Nephron progenitor cell (in vitro differentiated cells): Measurements from ENCODE around the gene ZFR.
"Not testable (repeated sequence)": the region's sequence is repeated elsewhere in the genome, so short reads cannot be mapped to it uniquely, and the experiment has no call there.

Source experiments
- DNase-seq: peaks from one replicate; pipeline ENCODE4 v3.0.0; 2021
- H3K27ac Mint-ChIP-seq: 2 replicates; pipeline ENCODE4 v1.8.0; 2021; ENCODE audit warnings: mild to moderate bottlenecking, moderate library complexity, mixed read lengths
- H3K27me3 Mint-ChIP-seq: 2 replicates; pipeline ENCODE4 v1.8.0; 2021; ENCODE audit warnings: mild to moderate bottlenecking, low read depth, mixed read lengths; ENCODE audit not compliant: poor library complexity
- H3K36me3 Mint-ChIP-seq: 2 replicates; pipeline ENCODE4 v1.8.0; 2021; ENCODE audit warnings: low read depth, mixed read lengths
- H3K4me1 Mint-ChIP-seq: 2 replicates; pipeline ENCODE4 v1.8.0; 2021; ENCODE audit warnings: mixed read lengths
- H3K4me3 Mint-ChIP-seq: 2 replicates; pipeline ENCODE4 v1.8.0; 2021; ENCODE audit warnings: mild to moderate bottlenecking, moderate library complexity, mixed read lengths
- H3K9me3 Mint-ChIP-seq: 2 replicates; pipeline ENCODE4 v1.8.0; 2021; ENCODE audit warnings: mild to moderate bottlenecking, moderate library complexity, mixed read lengths
- CTCF ChIP-seq: fragments of 200-600 bp; sonication (generic); IDR thresholded peaks from 2 replicates; pipeline ENCODE4 v1.5.0; 2021; ENCODE audit warnings: antibody characterized with exemption

The ZFR gene

GRCh38 chr5:32314658-32315057, 129.9 kb downstream of the ZFR start:
- no peak overlapping the region for H3K27ac Mint-ChIP-seq
- H3K9me3 Mint-ChIP-seq: no peaks in the 10 kb centered on the region
- peaks cover 22% of the 10 kb centered on the region for H3K27me3 Mint-ChIP-seq
- H3K4me3 Mint-ChIP-seq: peak overlapping the region; percentile 74
- no peak for DNase-seq
- peaks cover 11% of the 10 kb centered on the region for H3K4me1 Mint-ChIP-seq
- H3K36me3 Mint-ChIP-seq: peaks cover 12% of the 10 kb centered on the region
- TF ChIP-seq CTCF: no peak

DNA sequence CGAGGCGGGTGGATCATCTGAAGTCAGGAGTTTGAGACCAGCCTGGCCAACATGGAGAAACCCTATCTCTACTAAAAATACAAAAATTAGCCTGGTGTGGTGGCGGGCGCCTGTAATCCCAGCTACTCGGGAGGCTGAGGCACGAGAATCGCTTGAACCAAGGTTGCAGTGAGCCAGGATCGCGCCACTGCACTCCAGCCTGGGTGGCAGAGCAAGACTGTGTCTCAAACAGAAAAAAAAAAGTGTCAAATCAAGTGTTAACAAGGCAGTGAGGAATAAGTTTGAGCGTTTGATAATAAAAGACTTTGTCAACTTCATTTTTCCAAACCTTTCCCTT, 130.4 kb downstream of the ZFR start:
- H3K27ac Mint-ChIP-seq, H3K9me3 Mint-ChIP-seq, DNase-seq: not testable (repeated sequence)
- Mint-ChIP-seq H3K4me3 (peak overlapping the region; percentile 74), H3K27me3 (peaks cover 22% of the 10 kb centered on the region), H3K4me1 (peaks cover 11% of the 10 kb centered on the region), H3K36me3 (peaks cover 17% of the 10 kb centered on the region)

DNA sequence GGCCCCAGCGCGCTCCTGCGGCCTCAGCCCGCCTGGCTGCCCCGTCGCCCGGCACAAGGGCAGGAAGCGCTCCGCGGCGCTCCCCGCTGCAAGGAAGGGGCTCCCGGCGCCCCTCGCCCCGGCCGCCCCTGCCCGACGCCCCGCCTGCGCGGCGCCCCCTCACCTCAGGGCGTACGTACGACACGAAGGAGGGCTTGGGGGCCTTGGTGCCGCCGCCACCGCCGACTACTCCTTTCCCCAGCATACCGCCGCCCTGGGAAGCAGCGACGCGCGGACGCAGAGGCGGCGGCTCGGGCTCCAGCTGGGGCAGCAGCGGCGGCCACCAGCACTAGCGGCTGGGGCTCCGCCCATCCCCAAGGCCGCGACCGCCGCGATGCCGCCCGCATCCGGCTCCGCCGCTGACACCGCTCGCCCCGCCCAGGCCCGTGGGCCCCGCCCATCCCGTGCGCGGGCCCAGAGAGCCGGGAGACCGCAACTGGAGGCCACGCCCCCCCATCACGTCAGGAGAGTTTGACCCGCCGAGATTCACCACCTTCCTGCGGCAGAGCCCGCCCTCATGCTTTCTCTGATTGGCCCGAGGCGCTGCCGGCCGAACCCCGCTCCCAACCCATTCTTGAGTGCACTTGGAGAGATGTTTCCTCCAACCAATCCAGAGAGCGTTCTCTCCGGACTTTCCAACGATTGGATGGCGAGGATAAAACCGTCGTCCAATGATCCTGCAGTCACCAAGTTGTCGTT, 131.8 kb downstream of the ZFR start, which contains the start of gene MTMR12:
Gene MTMR12 (minus strand): TSS at position 345 of the 738 bp plus-strand sequence. CDS start 101 bp downstream, at position 244.
- peak; percentile 100 for DNase-seq
- Mint-ChIP-seq H3K4me1 (peaks cover 11% of the 10 kb centered on the region), H3K36me3 (peaks cover 21% of the 10 kb centered on the region), H3K27me3 (peaks cover 17% of the 10 kb centered on the region), H3K4me3 (peak within 1 kb of the TSS; percentile 93), H3K9me3 (no peaks in the 10 kb centered on the region), H3K27ac (peak within 1 kb of the TSS; percentile 84)
- no peak for TF ChIP-seq CTCF

DNA sequence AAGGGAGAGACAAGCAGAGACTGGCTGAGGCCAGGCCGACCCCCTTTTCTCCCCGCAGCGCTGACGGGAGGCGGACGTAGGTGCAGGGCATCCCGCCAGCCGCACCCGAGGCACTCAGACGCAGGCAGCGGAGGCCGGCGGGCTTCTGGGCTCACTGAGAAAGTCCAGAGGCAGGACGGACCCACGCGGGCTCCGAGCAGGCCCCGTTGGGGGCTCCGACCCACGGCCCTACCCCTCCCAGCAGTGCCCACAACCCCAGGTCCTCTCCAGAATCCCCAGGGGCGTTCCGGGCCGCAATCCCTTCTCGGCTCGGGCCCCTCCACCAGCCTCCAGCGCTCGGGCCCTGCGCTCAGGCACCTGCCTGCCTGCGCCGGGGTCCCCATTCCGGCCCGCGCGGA, 132.3 kb downstream of the ZFR start:
- TF ChIP-seq CTCF: no peak
- Mint-ChIP-seq H3K36me3 (peaks cover 21% of the 10 kb centered on the region), H3K4me3 (peak overlapping the region; percentile 93), H3K27me3 (peaks cover 17% of the 10 kb centered on the region), H3K4me1 (peaks cover 11% of the 10 kb centered on the region), H3K9me3 (no peaks in the 10 kb centered on the region), H3K27ac (peak overlapping the region; percentile 84)
- DNase-seq: peak; percentile 63

DNA sequence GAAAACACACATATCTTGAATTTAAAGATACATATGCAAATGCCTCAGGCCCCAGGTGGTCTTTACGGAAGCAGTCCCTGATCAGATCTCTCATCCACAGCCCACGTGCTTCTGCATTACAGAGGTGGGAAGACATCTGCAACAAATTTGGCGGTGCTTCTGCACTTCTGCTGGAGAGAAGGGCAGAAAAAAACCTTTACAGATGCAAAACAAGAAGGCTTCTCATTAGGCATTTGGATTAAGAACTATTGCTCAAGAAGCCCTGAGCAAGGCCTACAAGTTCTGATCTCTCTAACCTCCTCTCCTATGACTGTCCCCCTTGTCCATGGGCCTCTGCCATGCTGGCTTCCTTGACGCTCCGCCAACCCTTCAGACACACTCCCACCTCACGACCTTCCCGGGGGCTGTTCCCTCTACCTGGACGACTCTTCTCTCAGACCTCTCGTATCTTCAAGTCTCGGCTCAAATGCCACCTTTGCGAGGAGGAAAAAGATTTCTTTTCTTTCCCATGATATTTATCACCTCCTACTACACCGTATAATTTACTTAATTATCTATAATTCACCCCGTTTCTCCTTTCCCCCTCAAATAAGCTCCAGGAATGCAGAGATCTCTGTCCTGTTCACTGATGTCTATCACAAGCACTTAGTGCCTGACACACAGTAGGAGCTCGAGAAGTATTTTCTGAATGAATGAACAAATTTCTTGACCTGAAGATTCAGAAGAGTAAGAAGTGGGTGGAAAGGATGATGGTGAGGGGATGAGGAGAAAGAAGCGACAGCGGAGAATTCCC, 132.9 kb downstream of the ZFR start:
- Mint-ChIP-seq H3K36me3 (peaks cover 21% of the 10 kb centered on the region), H3K9me3 (no peaks in the 10 kb centered on the region), H3K4me1 (peaks cover 11% of the 10 kb centered on the region), H3K4me3 (peak overlapping the region; percentile 93), H3K27me3 (peaks cover 17% of the 10 kb centered on the region), H3K27ac (peak overlapping the region; percentile 84)
- no peak for DNase-seq
- TF ChIP-seq CTCF: no peak

DNA sequence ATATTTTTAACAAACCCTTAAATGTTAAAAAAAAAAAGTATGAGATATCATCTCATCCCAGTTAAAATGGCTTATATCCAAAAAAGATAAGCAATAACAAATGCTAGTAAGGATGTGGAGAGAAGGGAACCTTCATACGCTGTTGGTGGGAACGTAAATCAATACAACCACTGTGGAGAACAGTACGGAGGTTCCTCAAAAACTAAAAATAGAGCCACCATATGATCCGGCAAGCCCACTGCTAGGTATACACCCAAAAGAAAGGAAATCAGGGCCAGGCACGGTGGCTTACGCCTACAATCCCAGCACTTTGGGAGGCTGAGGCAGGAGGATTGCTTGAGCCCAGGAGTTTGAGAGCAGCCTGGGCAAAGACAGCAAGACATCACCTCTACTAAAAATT, 134.8 kb downstream of the ZFR start:
- no peak for DNase-seq
- no peak for TF ChIP-seq CTCF
- Mint-ChIP-seq H3K4me3 (no peak overlapping the region), H3K9me3 (peaks cover under 1% of the 10 kb centered on the region), H3K4me1 (peaks cover 12% of the 10 kb centered on the region), H3K27ac (no peak overlapping the region), H3K27me3 (peaks cover 13% of the 10 kb centered on the region), H3K36me3 (peaks cover 24% of the 10 kb centered on the region)
